Esophagus muscularis mucosa (tissue), 3 donors: ENCODE data around the gene UCHL5.

Experiments
- POLR2A ChIP-seq: fragments of 450-650 bp; IDR thresholded peaks from one replicate; pipeline ENCODE4 v1.6.1; 2017; ENCODE audit warnings: antibody characterized with exemption, moderate library complexity, mild to moderate bottlenecking, low read depth
- TF ChIP-seq, protein P1 (sequence below), 3 experiments: fragments of 200-600 bp in 2 of 3; fragments of 450-650 bp in 1 of 3; sonication (generic) in 2 of 3; IDR thresholded peaks; one replicate each; pipeline ENCODE4 v1.5.1; 2017 to 2019; ENCODE audit warnings: antibody characterized with exemption in 3 of 3, mild to moderate bottlenecking in 2 of 3, moderate library complexity in 1 of 3

- TF ChIP-seq, protein P1, sequence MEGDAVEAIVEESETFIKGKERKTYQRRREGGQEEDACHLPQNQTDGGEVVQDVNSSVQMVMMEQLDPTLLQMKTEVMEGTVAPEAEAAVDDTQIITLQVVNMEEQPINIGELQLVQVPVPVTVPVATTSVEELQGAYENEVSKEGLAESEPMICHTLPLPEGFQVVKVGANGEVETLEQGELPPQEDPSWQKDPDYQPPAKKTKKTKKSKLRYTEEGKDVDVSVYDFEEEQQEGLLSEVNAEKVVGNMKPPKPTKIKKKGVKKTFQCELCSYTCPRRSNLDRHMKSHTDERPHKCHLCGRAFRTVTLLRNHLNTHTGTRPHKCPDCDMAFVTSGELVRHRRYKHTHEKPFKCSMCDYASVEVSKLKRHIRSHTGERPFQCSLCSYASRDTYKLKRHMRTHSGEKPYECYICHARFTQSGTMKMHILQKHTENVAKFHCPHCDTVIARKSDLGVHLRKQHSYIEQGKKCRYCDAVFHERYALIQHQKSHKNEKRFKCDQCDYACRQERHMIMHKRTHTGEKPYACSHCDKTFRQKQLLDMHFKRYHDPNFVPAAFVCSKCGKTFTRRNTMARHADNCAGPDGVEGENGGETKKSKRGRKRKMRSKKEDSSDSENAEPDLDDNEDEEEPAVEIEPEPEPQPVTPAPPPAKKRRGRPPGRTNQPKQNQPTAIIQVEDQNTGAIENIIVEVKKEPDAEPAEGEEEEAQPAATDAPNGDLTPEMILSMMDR (IDR thresholded peaks at IDR 0.05), result no peak
- no peak for TF ChIP-seq POLR2A
These were observed 11.8 kb upstream of the UCHL5 start for GRCh38 chr1:193070942-193071341.
